ENCODE measurements around the gene CLTCL1.

Gene CLTCL1

GRCh38 chr22:19201130-19201868, 90.2 kb downstream of the CLTCL1 start:
- no peak overlapping the region for H3K4me3 ChIP-seq (ENCODE audit: low read depth, low read length)
- no peak for TF ChIP-seq CTCF (IDR thresholded peaks at IDR 0.05; ENCODE audit: low read depth, low read length)

GRCh38 chr22:19199479-19199878, 92.0 kb downstream of the CLTCL1 start:
- TF ChIP-seq CTCF (IDR thresholded peaks at IDR 0.05; ENCODE audit: low read depth, low read length) = no peak
- H3K4me3 ChIP-seq (ENCODE audit: low read depth, low read length) = no peak overlapping the region

GRCh38 chr22:19197997-19198865, 93.3 kb downstream of the CLTCL1 start:
- TF ChIP-seq CTCF (IDR thresholded peaks at IDR 0.05; ENCODE audit: low read depth, low read length) = no peak
- no peak overlapping the region for H3K4me3 ChIP-seq (ENCODE audit: low read depth, low read length)

GRCh38 chr22:19196841-19197612, 94.5 kb downstream of the CLTCL1 start:
- no peak for TF ChIP-seq CTCF (IDR thresholded peaks at IDR 0.05; ENCODE audit: low read depth, low read length)
- no peak overlapping the region for H3K4me3 ChIP-seq (ENCODE audit: low read depth, low read length)

GRCh38 chr22:19195796-19196731, 95.5 kb downstream of the CLTCL1 start:
- TF ChIP-seq CTCF (IDR thresholded peaks at IDR 0.05; ENCODE audit: low read depth, low read length) = no peak
- H3K4me3 ChIP-seq (ENCODE audit: low read depth, low read length) = no peak overlapping the region

GRCh38 chr22:19194766-19195536, 96.6 kb downstream of the CLTCL1 start:
- no peak for TF ChIP-seq CTCF (IDR thresholded peaks at IDR 0.05; ENCODE audit: low read depth, low read length)
- no peak overlapping the region for H3K4me3 ChIP-seq (ENCODE audit: low read depth, low read length)
